ENCODE results near the gene DLG2. TPM values are rescaled to one million over a fixed set of nuclear protein-coding genes. Genes with fewer than 3 reads are reported as not detected.

The DLG2 gene
- total and polyA plus RNA-seq, 2 of the 4 experiments (the other 2 are of a cell fraction) = 0.31 to 0.36 TPM

DNA sequence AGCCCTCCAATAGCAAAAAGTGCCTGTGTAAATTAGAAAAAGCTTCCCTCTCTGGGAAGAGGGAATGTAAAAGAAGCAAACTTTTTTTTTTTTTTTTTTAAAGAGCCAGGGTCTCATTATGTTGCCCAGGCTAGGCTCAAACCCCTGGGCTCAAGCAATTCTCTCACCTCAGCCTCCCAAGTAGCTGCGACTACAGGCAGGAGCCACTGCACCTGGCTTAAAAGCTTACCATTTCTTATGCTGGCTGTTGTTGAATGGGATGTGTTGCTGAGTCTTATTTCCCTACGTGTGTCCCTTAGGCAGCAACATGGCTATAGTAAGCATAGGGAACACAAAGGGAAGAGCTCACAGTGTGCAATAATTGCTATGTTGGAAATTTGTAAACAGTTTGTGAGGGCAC, 2115.5 kb downstream of the DLG2 start:
- ChIA-PET POLR2A (ENCODE audit: unreplicated experiment) (no interaction called here), CTCF (interaction anchor here (0.8 kb wide), 1 partner anchor 170 kb away, joined by 3 read pairs; no protein-coding TSS in a partner anchor)
- in situ Hi-C loops (cut with MboI; ENCODE audit: low sequenced_read_pairs) = no loop called here

More for the DNA sequence above, 2115.5 kb downstream of the DLG2 start:
- no TSS peak for BruUV-seq (replicated peaks)
- DNase-seq (no peak), ATAC-seq (ENCODE audit: low read depth) (no peak)
- dilution Hi-C loops (cut with HindIII; ENCODE audit: low sequenced_read_pairs, unreplicated experiment) (no loop called here), intact Hi-C loops (cut with micrococcal nuclease) (no loop called here)
- Histone ChIP-seq H2BK15ac (ENCODE audit: low read depth, low read length) (no peak overlapping the region), H3K79me1 (ENCODE audit: low read depth in 1 of 2, low read length in 2 of 2) (no peaks in the 10 kb centered on the region), H3K4me3 (ENCODE audit: insufficient read depth, low read depth, low read length) (no peak overlapping the region), H3K9me1 (ENCODE audit: insufficient read depth, low read length) (no peaks in the 10 kb centered on the region), H2AK5ac (ENCODE audit: low read depth, low read length) (no peak overlapping the region), H2BK120ac (ENCODE audit: low read depth, low read length) (no peak overlapping the region), H4K5ac (ENCODE audit: low read depth, low read length) (no peak overlapping the region), H3K23ac (ENCODE audit: low read depth, low read length) (no peak overlapping the region), H3K27me3 (ENCODE audit: control insufficient read depth, insufficient read depth, low read length) (no peaks in the 10 kb centered on the region; the same call in none of the 2 replicates), H3K36me3 (ENCODE audit: control insufficient read depth, insufficient read depth, low read length) (no peaks in the 10 kb centered on the region), H3K4me1 (ENCODE audit: control insufficient read depth, insufficient read depth, low read length) (no peaks in the 10 kb centered on the region), H2BK20ac (ENCODE audit: low read depth, low read length) (no peak overlapping the region), H3K56ac (ENCODE audit: extremely low read depth, insufficient read depth, low read length) (no peak overlapping the region), H3K4me2 (ENCODE audit: low read depth, low read length) (no peak overlapping the region), H4K20me1 (ENCODE audit: insufficient read depth, low read length) (no peaks in the 10 kb centered on the region), H3K4ac (ENCODE audit: low read depth, low read length) (no peak overlapping the region), H4K91ac (ENCODE audit: insufficient read depth, low read depth, low read length) (no peak overlapping the region), H3K9me3 (ENCODE audit: control insufficient read depth, insufficient read depth, low read length) (no peaks in the 10 kb centered on the region), H2AFZ (replicated peaks; ENCODE audit: low read length, poor library complexity) (no peak overlapping the region), H3K18ac (ENCODE audit: low read depth, low read length) (no peak overlapping the region), H3K14ac (replicated peaks; ENCODE audit: low read depth, low read length) (no peak overlapping the region), H2AK9ac (replicated peaks; ENCODE audit: low read depth, low read length, poor library complexity) (no peak overlapping the region), H2BK5ac (ENCODE audit: low read depth, low read length, poor library complexity, severe bottlenecking) (no peak overlapping the region), H4K8ac (ENCODE audit: low read depth in 2 of 2, low read length in 2 of 2) (no peak overlapping the region), H3K27ac (ENCODE audit: insufficient read depth, low read length) (no peak overlapping the region), H3K9ac (ENCODE audit: low read depth, low read length) (no peak overlapping the region)
- WGBS, 2 experiments (ENCODE audit: extremely low coverage in 2 of 2, insufficient read length in 1 of 2) = no CpG with 5 or more reads among the region's 2 CpGs
- TF ChIP-seq RFX5 (IDR thresholded peaks at IDR 0.05; ENCODE audit: low read depth, low read length) (no peak), MAZ (IDR thresholded peaks at IDR 0.05; ENCODE audit: borderline replicate concordance, low read depth, low read length) (no peak), RCOR1 (IDR thresholded peaks at IDR 0.05; ENCODE audit: insufficient replicate concordance, low read length) (no peak), CHD1 (IDR thresholded peaks at IDR 0.05; ENCODE audit: low read depth, low read length) (no peak), SMC3 (IDR thresholded peaks at IDR 0.05; ENCODE audit: low read depth, low read length) (no peak), POLR2A (IDR thresholded peaks at IDR 0.05; ENCODE audit: low read depth, low read length) (no peak), FOS (IDR thresholded peaks at IDR 0.05; ENCODE audit: low read depth, low read length) (no peak), CEBPB (IDR thresholded peaks at IDR 0.05; ENCODE audit: low read depth, low read length) (no peak), MAFK (IDR thresholded peaks at IDR 0.05; ENCODE audit: low read depth, low read length) (no peak), BHLHE40 (IDR thresholded peaks at IDR 0.05; ENCODE audit: low read depth, low read length) (no peak)
- TF ChIP-seq, protein P1, sequence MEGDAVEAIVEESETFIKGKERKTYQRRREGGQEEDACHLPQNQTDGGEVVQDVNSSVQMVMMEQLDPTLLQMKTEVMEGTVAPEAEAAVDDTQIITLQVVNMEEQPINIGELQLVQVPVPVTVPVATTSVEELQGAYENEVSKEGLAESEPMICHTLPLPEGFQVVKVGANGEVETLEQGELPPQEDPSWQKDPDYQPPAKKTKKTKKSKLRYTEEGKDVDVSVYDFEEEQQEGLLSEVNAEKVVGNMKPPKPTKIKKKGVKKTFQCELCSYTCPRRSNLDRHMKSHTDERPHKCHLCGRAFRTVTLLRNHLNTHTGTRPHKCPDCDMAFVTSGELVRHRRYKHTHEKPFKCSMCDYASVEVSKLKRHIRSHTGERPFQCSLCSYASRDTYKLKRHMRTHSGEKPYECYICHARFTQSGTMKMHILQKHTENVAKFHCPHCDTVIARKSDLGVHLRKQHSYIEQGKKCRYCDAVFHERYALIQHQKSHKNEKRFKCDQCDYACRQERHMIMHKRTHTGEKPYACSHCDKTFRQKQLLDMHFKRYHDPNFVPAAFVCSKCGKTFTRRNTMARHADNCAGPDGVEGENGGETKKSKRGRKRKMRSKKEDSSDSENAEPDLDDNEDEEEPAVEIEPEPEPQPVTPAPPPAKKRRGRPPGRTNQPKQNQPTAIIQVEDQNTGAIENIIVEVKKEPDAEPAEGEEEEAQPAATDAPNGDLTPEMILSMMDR (conservative IDR thresholded peaks at IDR 0.05; ENCODE audit: low read depth, low read length) = no peak
- TF ChIP-seq, protein P2, sequence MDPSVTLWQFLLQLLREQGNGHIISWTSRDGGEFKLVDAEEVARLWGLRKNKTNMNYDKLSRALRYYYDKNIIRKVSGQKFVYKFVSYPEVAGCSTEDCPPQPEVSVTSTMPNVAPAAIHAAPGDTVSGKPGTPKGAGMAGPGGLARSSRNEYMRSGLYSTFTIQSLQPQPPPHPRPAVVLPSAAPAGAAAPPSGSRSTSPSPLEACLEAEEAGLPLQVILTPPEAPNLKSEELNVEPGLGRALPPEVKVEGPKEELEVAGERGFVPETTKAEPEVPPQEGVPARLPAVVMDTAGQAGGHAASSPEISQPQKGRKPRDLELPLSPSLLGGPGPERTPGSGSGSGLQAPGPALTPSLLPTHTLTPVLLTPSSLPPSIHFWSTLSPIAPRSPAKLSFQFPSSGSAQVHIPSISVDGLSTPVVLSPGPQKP (IDR thresholded peaks at IDR 0.05; ENCODE audit: borderline replicate concordance, low read depth, low read length) = no peak
- TF ChIP-seq, protein P3, sequence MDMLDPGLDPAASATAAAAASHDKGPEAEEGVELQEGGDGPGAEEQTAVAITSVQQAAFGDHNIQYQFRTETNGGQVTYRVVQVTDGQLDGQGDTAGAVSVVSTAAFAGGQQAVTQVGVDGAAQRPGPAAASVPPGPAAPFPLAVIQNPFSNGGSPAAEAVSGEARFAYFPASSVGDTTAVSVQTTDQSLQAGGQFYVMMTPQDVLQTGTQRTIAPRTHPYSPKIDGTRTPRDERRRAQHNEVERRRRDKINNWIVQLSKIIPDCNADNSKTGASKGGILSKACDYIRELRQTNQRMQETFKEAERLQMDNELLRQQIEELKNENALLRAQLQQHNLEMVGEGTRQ (IDR thresholded peaks at IDR 0.05; ENCODE audit: low read depth, low read length) = no peak

Data from IMR-90 (cell line).